Skin of body (tissue), 2 donors: ENCODE results near the gene TOMM40L. TPM values are rescaled to one million over a fixed set of nuclear protein-coding genes. Genes with fewer than 3 reads are reported as not detected.

Experiments
- DNase-seq: peaks from one replicate; lab custom pipeline; 2025; lab: John Stamatoyannopoulos, UW
- total RNA-seq: library from RNA; depleted of rRNA; stranded (reverse); fragments of >200 nt; gene quantifications from one replicate; pipeline ENCODE4 v1.2.3, GENCODE V29; 2014

The TOMM40L gene
- total RNA-seq = 5.6 TPM

- peak; percentile 99 for DNase-seq
Observed at GRCh38 chr1:161225534-161226319, at the start of gene TOMM40L. Gene TOMM40L (plus strand): TSS chr1:161226060. CDS start chr1:161226490, 430 bp downstream.

- DNase-seq = no peak
Observed at GRCh38 chr1:161176468-161177111, 49.3 kb upstream of the TOMM40L start.

- DNase-seq = peak; percentile 76
Observed at GRCh38 chr1:161177112-161177935, 48.5 kb upstream of the TOMM40L start, which contains the start of gene B4GALT3. Gene B4GALT3 (minus strand): TSS chr1:161177507. CDS start chr1:161176060, 1,447 bp downstream.

GRCh38 chr1:161177936-161178244 lies 48.0 kb upstream of the TOMM40L start:
- no peak for DNase-seq

GRCh38 chr1:161179698-161180097 lies 46.2 kb upstream of the TOMM40L start:
- DNase-seq = no peak

GRCh38 chr1:161180639-161181038 lies 45.2 kb upstream of the TOMM40L start:
- no peak for DNase-seq

GRCh38 chr1:161182214-161182613 lies 43.6 kb upstream of the TOMM40L start:
- no peak for DNase-seq

- peak; percentile 93 for DNase-seq
Observed at GRCh38 chr1:161185282-161185682, 40.6 kb upstream of the TOMM40L start.

- DNase-seq = no peak
Observed at GRCh38 chr1:161185732-161186311, 40.0 kb upstream of the TOMM40L start.

- no peak for DNase-seq
Observed at GRCh38 chr1:161187311-161187710, 38.5 kb upstream of the TOMM40L start.

GRCh38 chr1:161188381-161188780 lies 37.5 kb upstream of the TOMM40L start:
- no peak for DNase-seq

- no peak for DNase-seq
Observed at GRCh38 chr1:161189036-161189435, 36.8 kb upstream of the TOMM40L start.

GRCh38 chr1:161190962-161191521 lies 34.8 kb upstream of the TOMM40L start:
- DNase-seq = no peak

GRCh38 chr1:161191971-161192370 lies 33.9 kb upstream of the TOMM40L start:
- DNase-seq = no peak

- DNase-seq = peak; percentile 46
Observed at GRCh38 chr1:161192476-161193465, 33.1 kb upstream of the TOMM40L start.

- DNase-seq = no peak
Observed at GRCh38 chr1:161193561-161194235, 32.2 kb upstream of the TOMM40L start.

- no peak for DNase-seq
Observed at GRCh38 chr1:161195171-161195570, 30.7 kb upstream of the TOMM40L start.

GRCh38 chr1:161196111-161196510 lies 29.7 kb upstream of the TOMM40L start:
- DNase-seq = no peak
